H1 (cell line): ENCODE measurements around the gene SIRT6. TPM values are rescaled to one million over a fixed set of nuclear protein-coding genes. Genes with fewer than 3 reads are reported as not detected.

ENCODE experiments used
- CTCF ChIA-PET: fragments of 300-600 bp; sonication (Branson Sonifier 250); formaldehyde crosslinking; loops from one replicate; lab custom pipeline; 2021; ENCODE audit not compliant: partially characterized antibody; lab: Charles Lee
- POLR2A ChIA-PET: fragments of 300-600 bp; sonication (Branson Sonifier 250); formaldehyde crosslinking; loops from one replicate; lab custom pipeline; 2021; ENCODE audit warnings: inconsistent platforms; ENCODE audit not compliant: partially characterized antibody; lab: Charles Lee
- DNase-seq, 2 experiments: peaks; one replicate each; pipeline versions ENCODE4 v3.0.0 to v3.0.0-alpha.2; 2010 to 2022; ENCODE audit warnings: low spot score in 2 of 2, low read depth in 1 of 2, mixed read lengths in 1 of 2
- FAIRE-seq: peaks from 2 replicates; lab custom pipeline; 2011; peaks lifted over from hg19 to GRCh38; lab: Jason Lieb, UNC
- H2AFZ ChIP-seq: 2 replicates; pipeline ENCODE4 v1.8.1; 2012; ENCODE audit warnings: low read length, inconsistent platforms
- H2AK5ac ChIP-seq: 2 replicates; pipeline ENCODE4 v1.6.1; 2013; ENCODE audit warnings: low read depth, low read length
- H2BK120ac ChIP-seq: replicated peaks from 2 replicates; pipeline ENCODE3; 2013; ENCODE audit warnings: low read depth, low read length, inconsistent platforms
- H2BK12ac ChIP-seq: 2 replicates; pipeline ENCODE4 v1.6.1; 2013; ENCODE audit warnings: low read depth, low read length
- H2BK15ac ChIP-seq: 2 replicates; pipeline ENCODE4 v1.6.1; 2013; ENCODE audit warnings: low read length
- H2BK20ac ChIP-seq: 2 replicates; pipeline ENCODE4 v1.6.1; 2013; ENCODE audit warnings: low read length
- H2BK5ac ChIP-seq: 2 replicates; pipeline ENCODE4 v1.6.1; 2013; ENCODE audit warnings: low read depth, low read length
- H3K14ac ChIP-seq: 2 replicates; pipeline ENCODE4 v1.6.1; 2013; ENCODE audit warnings: inconsistent platforms; ENCODE audit not compliant: insufficient read length
- H3K18ac ChIP-seq: 2 replicates; pipeline ENCODE4 v1.6.1; 2013; ENCODE audit warnings: low read length; ENCODE audit errors: extremely low read depth
- H3K23ac ChIP-seq: 2 replicates; pipeline ENCODE4 v1.6.1; 2013; ENCODE audit warnings: inconsistent platforms; ENCODE audit not compliant: insufficient read length
- H3K23me2 ChIP-seq: 2 replicates; pipeline ENCODE4 v1.6.1; 2013; ENCODE audit warnings: low read depth, low read length
- H3K27ac ChIP-seq: 2 replicates; pipeline ENCODE4 v1.6.1; 2011; ENCODE audit warnings: low read depth, low read length, inconsistent platforms
- H3K27me3 ChIP-seq, 4 experiments: replicated peaks in 1 of 4; 1 replicate in 1 of 4; 2 replicates in 3 of 4; pipeline versions ENCODE4 v1.6.1 to v1.8.1; 2011 to 2013; ENCODE audit warnings: low read length in 3 of 4, mild to moderate bottlenecking in 3 of 4, inconsistent platforms in 2 of 4, mixed read lengths in 2 of 4, moderate library complexity in 1 of 4; ENCODE audit not compliant: control insufficient read depth in 3 of 4, insufficient read depth in 3 of 4; ENCODE audit errors: extremely low read depth in 1 of 4
- H3K36me3 ChIP-seq, 4 experiments: 2 replicates each; pipeline versions ENCODE4 v1.6.1 to v1.8.1; 2011 to 2013; ENCODE audit warnings: mild to moderate bottlenecking in 4 of 4, low read length in 3 of 4, moderate library complexity in 2 of 4, control low read depth in 1 of 4, inconsistent platforms in 1 of 4; ENCODE audit not compliant: insufficient read depth in 4 of 4, control insufficient read depth in 2 of 4
- H3K4ac ChIP-seq: replicated peaks from 2 replicates; pipeline ENCODE3; 2013; ENCODE audit warnings: low read length, low read depth, mixed read lengths, inconsistent platforms; ENCODE audit not compliant: insufficient read length
- H3K4me1 ChIP-seq, 4 experiments: replicated peaks in 1 of 4; 1 replicate in 1 of 4; 2 replicates in 3 of 4; pipeline versions ENCODE4 v1.6.1 to v1.8.1; 2011 to 2013; ENCODE audit warnings: low read length in 3 of 4, inconsistent platforms in 2 of 4, mixed read lengths in 1 of 4; ENCODE audit not compliant: insufficient read depth in 4 of 4, control insufficient read depth in 3 of 4
- H3K4me2 ChIP-seq, 2 experiments: 2 replicates each; pipeline versions ENCODE4 v1.6.1 to v1.8.1; 2011 to 2013; ENCODE audit warnings: low read depth in 2 of 2, low read length in 2 of 2, control low read depth in 1 of 2, inconsistent platforms in 1 of 2, mild to moderate bottlenecking in 1 of 2; ENCODE audit not compliant: insufficient read depth in 1 of 2
- H3K4me3 ChIP-seq, 4 experiments: fragments of 200-600, 300-600 bp in 1 of 4; sonication (generic), shearing (Covaris generic), sonication (Bioruptor Twin) in 1 of 4; 2 replicates each; pipeline versions ENCODE4 v1.5.1 to v1.8.1; 2011 to 2016; ENCODE audit warnings: low read length in 4 of 4, low read depth in 3 of 4, control low read depth in 2 of 4, inconsistent platforms in 2 of 4, mild to moderate bottlenecking in 2 of 4, mixed read lengths in 1 of 4, moderate library complexity in 1 of 4; ENCODE audit not compliant: insufficient read depth in 2 of 4; ENCODE audit errors: extremely low read depth in 1 of 4
- H3K56ac ChIP-seq: replicated peaks from 2 replicates; pipeline ENCODE3; 2013; ENCODE audit warnings: low read depth, mild to moderate bottlenecking, mixed read lengths, low read length, inconsistent platforms; ENCODE audit not compliant: insufficient read length
- H3K79me1 ChIP-seq: 2 replicates; pipeline ENCODE4 v1.6.1; 2013; ENCODE audit warnings: low read depth, low read length, control low read depth
- H3K79me2 ChIP-seq, 2 experiments: 2 replicates each; pipeline versions ENCODE4 v1.6.1 to v1.8.1; 2012 to 2013; ENCODE audit warnings: low read length in 2 of 2, mild to moderate bottlenecking in 2 of 2, inconsistent platforms in 1 of 2; ENCODE audit not compliant: insufficient read depth in 2 of 2, control insufficient read depth in 1 of 2
- H3K9ac ChIP-seq, 4 experiments: replicated peaks in 1 of 4; 1 replicate in 1 of 4; 2 replicates in 3 of 4; pipeline versions ENCODE4 v1.6.1 to v1.8.1; 2011 to 2013; ENCODE audit warnings: low read depth in 3 of 4, low read length in 3 of 4, control low read depth in 2 of 4, mild to moderate bottlenecking in 2 of 4, moderate library complexity in 2 of 4, inconsistent platforms in 1 of 4; ENCODE audit errors: extremely low read depth in 1 of 4
- H3K9me3 ChIP-seq, 2 experiments: 2 replicates each; pipeline versions ENCODE4 v1.6.1 to v1.8.1; 2012 to 2013; ENCODE audit warnings: mild to moderate bottlenecking in 2 of 2, moderate library complexity in 2 of 2, control low read depth in 1 of 2, inconsistent platforms in 1 of 2, low read depth in 1 of 2, low read length in 1 of 2, mixed read lengths in 1 of 2; ENCODE audit not compliant: insufficient read depth in 2 of 2
- H4K20me1 ChIP-seq, 2 experiments: replicated peaks in 1 of 2; 2 replicates each; pipeline versions ENCODE3 to v1.8.1; 2011 to 2013; ENCODE audit warnings: inconsistent platforms in 2 of 2, low read length in 2 of 2, mild to moderate bottlenecking in 1 of 2; ENCODE audit not compliant: insufficient read depth in 2 of 2, control insufficient read depth in 1 of 2
- H4K5ac ChIP-seq: 2 replicates; pipeline ENCODE4 v1.6.1; 2013; ENCODE audit warnings: low read length, low read depth, mixed read lengths, inconsistent platforms; ENCODE audit not compliant: insufficient read length
- H4K8ac ChIP-seq: 2 replicates; pipeline ENCODE4 v1.8.0; 2013; ENCODE audit warnings: mild to moderate bottlenecking, moderate library complexity, low read length, inconsistent platforms; ENCODE audit not compliant: insufficient read depth; ENCODE audit errors: extremely low read depth
- H4K91ac ChIP-seq: replicated peaks from 2 replicates; pipeline ENCODE3; 2013; ENCODE audit warnings: low read length, mixed read lengths, inconsistent platforms; ENCODE audit not compliant: insufficient read length
- KDM1A ChIP-seq: fragments of 200-600, 300-600 bp; sonication (generic); IDR thresholded peaks from 2 replicates; pipeline ENCODE4 v1.7.1; 2016; ENCODE audit warnings: mild to moderate bottlenecking, low read length, borderline replicate concordance
- NANOG ChIP-seq: IDR thresholded peaks from 2 replicates; pipeline ENCODE4 v1.6.1; 2011; ENCODE audit warnings: low read length, low read depth, mild to moderate bottlenecking, inconsistent platforms; ENCODE audit not compliant: insufficient read depth, poor library complexity, severe bottlenecking
- WGBS, 2 experiments: shearing (Covaris generic) in 1 of 2; methylation state at CpG; one replicate each; pipeline versions ENCODE4 v1.1.6 to v1.1.7; 2013 to 2015; ENCODE audit warnings: low lambda C conversion rate in 2 of 2, mixed read lengths in 2 of 2, inconsistent platforms in 1 of 2, low coverage in 1 of 2, missing lambda C conversion rate in 1 of 2; ENCODE audit not compliant: insufficient replicate concordance in 2 of 2, insufficient coverage in 1 of 2, insufficient read length in 1 of 2; ENCODE audit errors: extremely low coverage in 1 of 2, missing lambda C conversion rate in 1 of 2; 5-methylcytosine and 5-hydroxymethylcytosine counted together
- polyA plus RNA-seq, 7 experiments: library from polyadenylated mRNA; depleted of rRNA in 3 of 7; stranded (reverse) in 5 of 7; unstranded in 2 of 7; fragments of >200 nt in 5 of 7; fragments of 200-250 nt in 2 of 7; gene quantifications; 1 replicate in 5 of 7; 2 replicates in 1 of 7; 4 replicates in 1 of 7; pipeline versions ENCODE4 v1.2.1 to v1.2.3, GENCODE V29; 2011 to 2013; ENCODE audit warnings: missing spikeins in 2 of 7, mixed read lengths in 2 of 7
- total RNA-seq: library from RNA; stranded (reverse); fragmentation: NEBNext Ultra II Directional; extraction: Animal tissue kit (Norgen Biotek cat#: 25700); gene quantifications from 2 replicates; pipeline ENCODE4 v1.2.1, GENCODE V29; 2021

The SIRT6 gene
- total and polyA plus RNA-seq, 2 of the 8 experiments (the other 6 are each of a cell fraction or from before 2014, with no cell fraction given) = 25.2 to 27.0 TPM

DNA sequence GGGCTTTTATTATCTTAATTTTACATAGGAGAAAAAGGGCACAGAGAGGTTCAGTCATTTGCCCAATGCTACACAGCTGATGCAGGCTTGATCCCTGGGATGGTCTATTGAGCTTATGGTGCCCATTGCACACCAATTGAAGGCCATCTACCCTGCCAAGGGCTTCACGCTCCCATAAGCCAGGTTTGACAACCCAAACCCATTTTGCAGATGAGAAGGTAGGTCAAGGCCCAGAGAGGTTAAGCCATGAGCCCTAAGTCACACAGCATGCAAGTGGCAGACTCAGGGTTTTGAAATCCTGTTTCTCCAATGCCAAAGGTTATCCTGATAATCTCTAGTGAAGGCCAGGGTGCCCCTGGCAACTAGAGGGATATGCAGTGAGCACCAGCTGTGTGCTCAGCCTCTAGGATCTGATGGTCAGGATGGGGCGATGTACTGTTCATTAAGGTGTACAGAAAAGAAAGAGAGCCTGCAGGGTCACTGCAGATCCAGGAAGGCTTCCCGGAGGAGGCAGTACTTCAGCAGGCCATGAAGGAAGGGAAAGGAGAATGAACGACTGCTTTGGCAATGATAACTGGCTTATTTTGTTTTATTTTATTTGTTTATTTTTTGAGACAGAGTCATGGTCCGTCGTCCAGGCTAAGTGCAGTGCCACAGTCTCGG lies 20.8 kb downstream of the SIRT6 start:
- Histone ChIP-seq H2BK20ac (no peak overlapping the region; the same call in 1 of the 2 replicates), H3K9me3 (no peaks in the 10 kb centered on the region), H4K8ac (no peak overlapping the region), H2BK15ac (no peak overlapping the region), H2AK5ac (no peak overlapping the region), H2BK120ac (no peak overlapping the region), H3K23ac (no peak overlapping the region), H3K23me2 (no peaks in the 10 kb centered on the region), H4K20me1 (no peaks in the 10 kb centered on the region), H4K91ac (no peak overlapping the region), H3K4me2 (no peak overlapping the region), H2BK5ac (no peak overlapping the region), H3K27me3 (no peaks in the 10 kb centered on the region), H3K79me1 (no peaks in the 10 kb centered on the region), H3K4me1 (no peaks in the 10 kb centered on the region), H3K56ac (no peak overlapping the region), H3K79me2 (no peaks in the 10 kb centered on the region)
- CTCF ChIA-PET = interaction anchor here (0.7 to 2.7 kb wide), 6 partner anchors 15 to 886 kb away, joined by 3 to 19 read pairs (median 5); no protein-coding TSS in a partner anchor
- 82% methylated on average over 7 of the region's 7 CpGs; no CpG with 5 or more reads in 1 of the 2 experiments for WGBS, 2 experiments
- DNase-seq = no peak
- peak; percentile 87; the same call in 1 of the 2 replicates for TF ChIP-seq KDM1A
- no peak for TF ChIP-seq NANOG
- TF ChIP-seq, all 59 proteins: peak for 1
- H3K4me3 ChIP-seq = no peak overlapping the region
- no peak overlapping the region for H3K9ac ChIP-seq
- no peak overlapping the region for H2AFZ ChIP-seq
- no peak overlapping the region for H3K4ac ChIP-seq
- POLR2A ChIA-PET = no interaction called here
- no peak overlapping the region for H4K5ac ChIP-seq
- H2BK12ac ChIP-seq = no peak overlapping the region
- H3K27ac ChIP-seq = no peak overlapping the region
- no peak for FAIRE-seq
- H3K18ac ChIP-seq = no peak overlapping the region
- no peak overlapping the region for H3K14ac ChIP-seq
- H3K36me3 ChIP-seq = no peaks in the 10 kb centered on the region
